ENCODE measurements around the gene NAGLU.

NAGLU gene

GRCh38 chr17:42512246-42512645 lies 23.8 kb upstream of the NAGLU start:
- peaks cover 2% of the 10 kb centered on the region for H3K4me1 ChIP-seq (ENCODE audit: control insufficient read depth, insufficient read depth, low read length, unreplicated experiment)
- H3K79me2 ChIP-seq (ENCODE audit: control insufficient read depth, insufficient read depth, low read length, unreplicated experiment) = no peaks in the 10 kb centered on the region
- no peak overlapping the region for H2AFZ ChIP-seq (ENCODE audit: low read length, unreplicated experiment)
- H3K27ac ChIP-seq (ENCODE audit: low read depth, low read length) = no peak overlapping the region
- no peaks in the 10 kb centered on the region for H3K27me3 ChIP-seq (ENCODE audit: insufficient read depth, low read length)
- H3K4me3 ChIP-seq (ENCODE audit: low read depth, low read length) = no peak overlapping the region
- H3K36me3 ChIP-seq (ENCODE audit: insufficient read depth, low read length) = no peaks in the 10 kb centered on the region

GRCh38 chr17:42512733-42513251 lies 23.2 kb upstream of the NAGLU start:
- Histone ChIP-seq H3K4me1 (ENCODE audit: control insufficient read depth, insufficient read depth, low read length, unreplicated experiment) (peaks cover 6% of the 10 kb centered on the region), H3K27me3 (ENCODE audit: insufficient read depth, low read length) (no peaks in the 10 kb centered on the region), H2AFZ (ENCODE audit: low read length, unreplicated experiment) (no peak overlapping the region), H3K4me3 (ENCODE audit: low read depth, low read length) (no peak overlapping the region), H3K27ac (ENCODE audit: low read depth, low read length) (no peak overlapping the region), H3K79me2 (ENCODE audit: control insufficient read depth, insufficient read depth, low read length, unreplicated experiment) (no peaks in the 10 kb centered on the region), H3K36me3 (ENCODE audit: insufficient read depth, low read length) (no peaks in the 10 kb centered on the region)

DNA sequence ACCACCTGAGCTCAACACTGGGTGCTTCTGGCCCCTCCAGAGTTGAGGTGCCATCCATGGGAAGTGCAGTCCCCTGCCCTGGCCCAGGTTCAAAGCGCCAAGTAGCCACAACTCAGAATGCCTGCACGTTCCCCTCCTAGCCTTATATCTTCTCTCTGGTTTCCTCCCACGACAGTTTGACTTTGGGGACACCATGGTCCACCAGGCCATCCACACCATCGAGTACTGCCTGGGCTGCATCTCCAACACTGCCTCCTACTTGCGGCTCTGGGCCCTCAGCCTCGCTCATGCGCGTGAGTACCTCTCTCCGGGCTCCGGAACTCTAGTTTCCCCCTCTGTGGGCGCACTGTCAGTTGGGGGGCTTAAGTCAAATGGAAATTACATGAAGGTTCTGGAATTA lies 22.4 kb upstream of the NAGLU start:
- Histone ChIP-seq H2AFZ (ENCODE audit: low read length, unreplicated experiment) (no peak overlapping the region), H3K4me1 (ENCODE audit: control insufficient read depth, insufficient read depth, low read length, unreplicated experiment) (peaks cover 14% of the 10 kb centered on the region), H3K4me3 (ENCODE audit: low read depth, low read length) (no peak overlapping the region), H3K79me2 (ENCODE audit: control insufficient read depth, insufficient read depth, low read length, unreplicated experiment) (no peaks in the 10 kb centered on the region), H3K27me3 (ENCODE audit: insufficient read depth, low read length) (no peaks in the 10 kb centered on the region), H3K36me3 (ENCODE audit: insufficient read depth, low read length) (no peaks in the 10 kb centered on the region), H3K27ac (ENCODE audit: low read depth, low read length) (no peak overlapping the region)

- Histone ChIP-seq H3K36me3 (ENCODE audit: insufficient read depth, low read length) (no peaks in the 10 kb centered on the region), H3K4me3 (ENCODE audit: low read depth, low read length) (no peak overlapping the region), H3K79me2 (ENCODE audit: control insufficient read depth, insufficient read depth, low read length, unreplicated experiment) (no peaks in the 10 kb centered on the region), H3K27ac (ENCODE audit: low read depth, low read length) (no peak overlapping the region), H2AFZ (ENCODE audit: low read length, unreplicated experiment) (no peak overlapping the region), H3K27me3 (ENCODE audit: insufficient read depth, low read length) (no peaks in the 10 kb centered on the region), H3K4me1 (ENCODE audit: control insufficient read depth, insufficient read depth, low read length, unreplicated experiment) (peaks cover 20% of the 10 kb centered on the region)
Measured at GRCh38 chr17:42514279-42514678, 21.8 kb upstream of the NAGLU start.

GRCh38 chr17:42514867-42515266 lies 21.2 kb upstream of the NAGLU start:
- no peaks in the 10 kb centered on the region for H3K27me3 ChIP-seq (ENCODE audit: insufficient read depth, low read length)
- no peaks in the 10 kb centered on the region for H3K79me2 ChIP-seq (ENCODE audit: control insufficient read depth, insufficient read depth, low read length, unreplicated experiment)
- H3K4me1 ChIP-seq (ENCODE audit: control insufficient read depth, insufficient read depth, low read length, unreplicated experiment) = peaks cover 26% of the 10 kb centered on the region
- H2AFZ ChIP-seq (ENCODE audit: low read length, unreplicated experiment) = no peak overlapping the region
- H3K4me3 ChIP-seq (ENCODE audit: low read depth, low read length) = no peak overlapping the region
- no peaks in the 10 kb centered on the region for H3K36me3 ChIP-seq (ENCODE audit: insufficient read depth, low read length)
- no peak overlapping the region for H3K27ac ChIP-seq (ENCODE audit: low read depth, low read length)

DNA sequence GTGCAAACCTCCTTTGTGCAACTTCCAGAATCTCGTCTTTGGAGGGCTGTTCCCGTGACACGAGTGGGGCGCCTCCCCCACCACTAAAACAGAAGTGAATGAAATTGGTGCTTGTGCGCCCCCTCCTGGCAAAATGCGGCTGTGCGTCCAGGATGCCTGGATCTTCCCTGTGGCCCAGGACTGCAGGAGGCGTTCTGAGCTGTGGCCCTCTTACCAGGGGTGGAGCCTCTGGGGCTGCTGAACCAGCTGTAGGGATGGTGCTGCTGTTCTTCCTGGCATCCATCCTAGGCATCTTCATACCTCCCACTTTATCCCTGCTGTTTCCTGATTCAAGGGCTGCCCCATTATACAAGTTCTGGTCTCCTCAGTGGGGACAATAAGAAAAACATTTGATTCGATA lies 18.5 kb upstream of the NAGLU start:
- Histone ChIP-seq H3K4me3 (ENCODE audit: low read depth, low read length) (0 out of 2 replicates have a peak overlapping the region, but pooled peaks have one; percentile 30), H3K27me3 (ENCODE audit: insufficient read depth, low read length) (no peaks in the 10 kb centered on the region), H3K27ac (ENCODE audit: low read depth, low read length) (peak overlapping the region; percentile 99), H3K79me2 (ENCODE audit: control insufficient read depth, insufficient read depth, low read length, unreplicated experiment) (no peaks in the 10 kb centered on the region), H3K4me1 (ENCODE audit: control insufficient read depth, insufficient read depth, low read length, unreplicated experiment) (peaks cover 52% of the 10 kb centered on the region), H3K36me3 (ENCODE audit: insufficient read depth, low read length) (no peaks in the 10 kb centered on the region), H2AFZ (ENCODE audit: low read length, unreplicated experiment) (no peak overlapping the region)

GRCh38 chr17:42518046-42518754 lies 17.8 kb upstream of the NAGLU start:
- Histone ChIP-seq H2AFZ (ENCODE audit: low read length, unreplicated experiment) (no peak overlapping the region), H3K27me3 (ENCODE audit: insufficient read depth, low read length) (no peaks in the 10 kb centered on the region), H3K36me3 (ENCODE audit: insufficient read depth, low read length) (no peaks in the 10 kb centered on the region), H3K27ac (ENCODE audit: low read depth, low read length) (peak overlapping the region; percentile 99), H3K4me1 (ENCODE audit: control insufficient read depth, insufficient read depth, low read length, unreplicated experiment) (peaks cover 54% of the 10 kb centered on the region), H3K4me3 (ENCODE audit: low read depth, low read length) (peak overlapping the region; percentile 30), H3K79me2 (ENCODE audit: control insufficient read depth, insufficient read depth, low read length, unreplicated experiment) (no peaks in the 10 kb centered on the region)

DNA sequence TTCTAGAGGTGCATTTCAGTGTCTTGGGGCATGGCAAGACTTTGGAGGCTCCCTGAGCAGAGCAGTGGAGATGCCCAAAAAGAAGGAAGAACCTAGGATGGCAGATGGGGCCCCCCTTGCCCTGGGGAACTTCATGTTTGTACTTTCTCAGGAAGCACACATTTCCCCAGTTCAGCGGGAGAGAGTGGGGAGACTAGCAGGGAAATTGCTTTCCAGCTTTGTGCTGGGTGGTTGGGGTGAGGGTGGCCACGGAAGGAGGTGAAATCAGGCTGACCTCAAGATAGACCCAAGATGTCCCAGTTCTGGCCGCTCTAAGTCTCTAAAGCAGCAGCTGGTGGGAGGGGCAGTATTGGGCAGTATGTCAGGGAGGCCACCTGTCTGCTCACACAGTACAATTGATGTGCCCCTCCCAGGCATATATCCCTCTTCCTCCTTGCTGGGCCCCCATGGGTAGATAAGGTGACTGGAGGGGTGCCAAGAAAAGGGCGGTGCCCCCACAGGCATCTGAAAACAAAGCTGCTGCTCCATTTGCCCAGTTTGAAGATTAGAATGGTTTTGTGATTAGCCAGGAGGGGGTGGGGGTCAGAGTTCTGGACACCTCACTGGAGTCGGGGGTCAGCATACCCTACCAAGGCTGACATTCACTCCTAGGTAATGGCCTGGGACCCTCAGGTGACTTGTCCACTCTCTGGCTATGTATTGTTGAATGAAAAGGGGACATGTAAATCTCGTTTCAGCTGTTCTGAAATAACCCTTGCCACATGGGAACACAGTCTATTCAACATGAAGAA lies 17.1 kb upstream of the NAGLU start:
- Histone ChIP-seq H3K27me3 (ENCODE audit: insufficient read depth, low read length) (no peaks in the 10 kb centered on the region), H3K79me2 (ENCODE audit: control insufficient read depth, insufficient read depth, low read length, unreplicated experiment) (no peaks in the 10 kb centered on the region), H2AFZ (ENCODE audit: low read length, unreplicated experiment) (no peak overlapping the region), H3K27ac (ENCODE audit: low read depth, low read length) (peak overlapping the region; percentile 99), H3K4me3 (ENCODE audit: low read depth, low read length) (peak overlapping the region; percentile 10; the same call in 1 of the 2 replicates), H3K4me1 (ENCODE audit: control insufficient read depth, insufficient read depth, low read length, unreplicated experiment) (peaks cover 54% of the 10 kb centered on the region), H3K36me3 (ENCODE audit: insufficient read depth, low read length) (no peaks in the 10 kb centered on the region)

GRCh38 chr17:42519546-42520491 lies 16.2 kb upstream of the NAGLU start:
- Histone ChIP-seq H3K27me3 (ENCODE audit: insufficient read depth, low read length) (no peaks in the 10 kb centered on the region), H2AFZ (ENCODE audit: low read length, unreplicated experiment) (no peak overlapping the region), H3K27ac (ENCODE audit: low read depth, low read length) (peak overlapping the region; percentile 99), H3K79me2 (ENCODE audit: control insufficient read depth, insufficient read depth, low read length, unreplicated experiment) (no peaks in the 10 kb centered on the region), H3K4me3 (ENCODE audit: low read depth, low read length) (peak overlapping the region; percentile 18), H3K4me1 (ENCODE audit: control insufficient read depth, insufficient read depth, low read length, unreplicated experiment) (peaks cover 54% of the 10 kb centered on the region), H3K36me3 (ENCODE audit: insufficient read depth, low read length) (no peaks in the 10 kb centered on the region)

GRCh38 chr17:42520540-42520951 lies 15.5 kb upstream of the NAGLU start:
- peaks cover 59% of the 10 kb centered on the region for H3K4me1 ChIP-seq (ENCODE audit: control insufficient read depth, insufficient read depth, low read length, unreplicated experiment)
- H3K79me2 ChIP-seq (ENCODE audit: control insufficient read depth, insufficient read depth, low read length, unreplicated experiment) = no peaks in the 10 kb centered on the region
- peak overlapping the region; percentile 18 for H3K4me3 ChIP-seq (ENCODE audit: low read depth, low read length)
- no peak overlapping the region for H2AFZ ChIP-seq (ENCODE audit: low read length, unreplicated experiment)
- H3K27me3 ChIP-seq (ENCODE audit: insufficient read depth, low read length) = no peaks in the 10 kb centered on the region
- H3K36me3 ChIP-seq (ENCODE audit: insufficient read depth, low read length) = no peaks in the 10 kb centered on the region
- H3K27ac ChIP-seq (ENCODE audit: low read depth, low read length) = peak overlapping the region; percentile 99
